DOHH2 (cell line): ENCODE results near the gene CAV3.

Experiments used
- H3F3A ChIP-seq: fragments of 200-600 bp; sonication (generic), shearing (Covaris generic); 2 replicates; pipeline ENCODE4 v1.6.0; 2016; ENCODE audit warnings: antibody characterized with exemption, mild to moderate bottlenecking; ENCODE audit not compliant: control insufficient read depth, insufficient read depth
- H3K27ac ChIP-seq: fragments of 200-600 bp; sonication (generic); 2 replicates; pipeline ENCODE4 v1.5.1; 2014; ENCODE audit warnings: low read depth, mild to moderate bottlenecking, low read length, moderate library complexity
- H3K27me3 ChIP-seq: fragments of 200-600 bp; sonication (generic); 2 replicates; pipeline ENCODE4 v1.6.1; 2014; ENCODE audit warnings: mild to moderate bottlenecking, low read length, mixed read lengths; ENCODE audit not compliant: control insufficient read depth
- H3K36me3 ChIP-seq: fragments of 200-600 bp; sonication (generic); 2 replicates; pipeline ENCODE4 v1.6.1; 2014; ENCODE audit warnings: mild to moderate bottlenecking, low read length, moderate library complexity, mixed read lengths; ENCODE audit not compliant: control insufficient read depth
- H3K4me1 ChIP-seq: fragments of 200-600 bp; sonication (generic); 2 replicates; pipeline ENCODE4 v1.6.1; 2014; ENCODE audit warnings: mild to moderate bottlenecking, low read length, mixed read lengths; ENCODE audit not compliant: control insufficient read depth
- H3K4me2 ChIP-seq: fragments of 200-600 bp; sonication (generic); 2 replicates; pipeline ENCODE4 v1.6.0; 2014; ENCODE audit warnings: mild to moderate bottlenecking, low read length, moderate library complexity
- H3K4me3 ChIP-seq: fragments of 200-600 bp; sonication (generic); 2 replicates; pipeline ENCODE4 v1.5.1; 2014; ENCODE audit warnings: mild to moderate bottlenecking, low read length, mixed read lengths
- H3K79me2 ChIP-seq: fragments of 200-600 bp; sonication (generic); 2 replicates; pipeline ENCODE4 v1.6.1; 2014; ENCODE audit warnings: mild to moderate bottlenecking, low read length, mixed read lengths; ENCODE audit not compliant: control insufficient read depth
- H3K9me2 ChIP-seq: fragments of 200-600 bp; sonication (generic); replicated peaks from 2 replicates; pipeline ENCODE4 v1.6.1; 2014; ENCODE audit warnings: mild to moderate bottlenecking, low read length, mixed read lengths; ENCODE audit not compliant: control insufficient read depth
- H3K9me3 ChIP-seq: fragments of 200-600 bp; sonication (generic); 2 replicates; pipeline ENCODE4 v1.6.1; 2014; ENCODE audit warnings: antibody characterized with exemption, low read length, mixed read lengths; ENCODE audit not compliant: control insufficient read depth, insufficient read depth
- H4K20me1 ChIP-seq: fragments of 200-600 bp; sonication (generic); 2 replicates; pipeline ENCODE4 v1.6.0; 2014; ENCODE audit warnings: low read depth, mild to moderate bottlenecking, antibody characterized with exemption, low read length, moderate library complexity; ENCODE audit not compliant: control insufficient read depth, insufficient read depth
- CTCF ChIP-seq: fragments of 200-600 bp; sonication (generic); IDR thresholded peaks from one replicate; pipeline ENCODE4 v1.5.1; 2014; ENCODE audit warnings: antibody characterized with exemption, mild to moderate bottlenecking, low read depth, low read length; ENCODE audit not compliant: poor library complexity, severe bottlenecking
- EZH2phosphoT487 ChIP-seq: fragments of 200-600 bp; sonication (generic); IDR thresholded peaks from 2 replicates; pipeline ENCODE4 v1.6.1; 2017; ENCODE audit warnings: borderline replicate concordance, mild to moderate bottlenecking, antibody characterized with exemption, low read length, moderate library complexity, mixed read lengths

The CAV3 gene

GRCh38 chr3:8759038-8759707 is 25.6 kb downstream of the CAV3 start:
- H3F3A ChIP-seq: no peaks in the 10 kb centered on the region
- H3K79me2 ChIP-seq: no peaks in the 10 kb centered on the region
- H3K27me3 ChIP-seq: no peaks in the 10 kb centered on the region
- no peaks in the 10 kb centered on the region for H3K9me2 ChIP-seq
- H3K9me3 ChIP-seq: no peaks in the 10 kb centered on the region
- H3K4me1 ChIP-seq: no peaks in the 10 kb centered on the region
- no peaks in the 10 kb centered on the region for H4K20me1 ChIP-seq
- no peaks in the 10 kb centered on the region for H3K36me3 ChIP-seq
- no peak overlapping the region for H3K4me2 ChIP-seq
- no peak for TF ChIP-seq EZH2phosphoT487
- H3K4me3 ChIP-seq: no peak overlapping the region
- H3K27ac ChIP-seq: no peak overlapping the region

- H3K4me1 ChIP-seq: no peaks in the 10 kb centered on the region
- H3K9me2 ChIP-seq: no peaks in the 10 kb centered on the region
- no peak for TF ChIP-seq CTCF
- TF ChIP-seq EZH2phosphoT487: no peak
- no peaks in the 10 kb centered on the region for H3K36me3 ChIP-seq
- no peak overlapping the region for H3K4me3 ChIP-seq
- H3K27me3 ChIP-seq: no peaks in the 10 kb centered on the region
- no peaks in the 10 kb centered on the region for H4K20me1 ChIP-seq
- no peaks in the 10 kb centered on the region for H3K9me3 ChIP-seq
- no peak overlapping the region for H3K4me2 ChIP-seq
- no peaks in the 10 kb centered on the region for H3F3A ChIP-seq
- no peaks in the 10 kb centered on the region for H3K79me2 ChIP-seq
- no peak overlapping the region for H3K27ac ChIP-seq
Measured at GRCh38 chr3:8760091-8760490, 26.5 kb downstream of the CAV3 start.

GRCh38 chr3:8760506-8760905 is 26.9 kb downstream of the CAV3 start:
- Histone ChIP-seq H3K79me2 (no peaks in the 10 kb centered on the region), H3K36me3 (no peaks in the 10 kb centered on the region), H4K20me1 (no peaks in the 10 kb centered on the region)

GRCh38 chr3:8761866-8762265 is 28.3 kb downstream of the CAV3 start:
- Histone ChIP-seq H3K4me1 (no peaks in the 10 kb centered on the region), H3K9me3 (no peaks in the 10 kb centered on the region), H3K9me2 (no peaks in the 10 kb centered on the region), H3F3A (no peaks in the 10 kb centered on the region), H3K4me2 (no peak overlapping the region), H3K27me3 (peaks cover 2% of the 10 kb centered on the region), H4K20me1 (no peaks in the 10 kb centered on the region), H3K36me3 (no peaks in the 10 kb centered on the region), H3K27ac (no peak overlapping the region), H3K79me2 (no peaks in the 10 kb centered on the region), H3K4me3 (no peak overlapping the region)
- TF ChIP-seq EZH2phosphoT487: no peak
- TF ChIP-seq CTCF: no peak

More at GRCh38 chr3:8760506-8760905, 26.9 kb downstream of the CAV3 start:
- H3K27me3 ChIP-seq: no peaks in the 10 kb centered on the region
- no peak overlapping the region for H3K4me2 ChIP-seq
- no peaks in the 10 kb centered on the region for H3F3A ChIP-seq
- TF ChIP-seq EZH2phosphoT487 (no peak), CTCF (no peak)
- H3K9me2 ChIP-seq: no peaks in the 10 kb centered on the region
- H3K9me3 ChIP-seq: no peaks in the 10 kb centered on the region
- no peaks in the 10 kb centered on the region for H3K4me1 ChIP-seq
- no peak overlapping the region for H3K27ac ChIP-seq
- H3K4me3 ChIP-seq: no peak overlapping the region
